SK-N-MC (cell line): ENCODE data around the gene BEST2.
"Not testable (repeated sequence)": the region's sequence is repeated elsewhere in the genome, so short reads cannot be mapped to it uniquely, and the experiment has no call there.

Experiments used
- EZH2 ChIP-seq: fragments of 200-600 bp; sonication (generic); IDR thresholded peaks from one replicate; pipeline ENCODE4 v1.6.1; 2017; ENCODE audit warnings: antibody characterized with exemption
- POLR2AphosphoS5 ChIP-seq: IDR thresholded peaks from 2 replicates; pipeline ENCODE4 v1.6.1; 2012; ENCODE audit warnings: mild to moderate bottlenecking, low read depth, low read length, borderline replicate concordance

GRCh38 chr19:12712077-12712476 is 39.5 kb upstream of the BEST2 start:
- not testable (repeated sequence) for TF ChIP-seq EZH2, POLR2AphosphoS5
